GM12878 (cell line): ENCODE results near the gene SLC46A2. TPM values are rescaled to one million over a fixed set of nuclear protein-coding genes. Genes with fewer than 3 reads are reported as not detected.

Experiments
- ATF7 ChIP-seq: fragments of 450-650 bp; IDR thresholded peaks from 2 replicates; pipeline ENCODE4 v1.6.1; 2016; ENCODE audit warnings: low read depth, mild to moderate bottlenecking
- BMI1 ChIP-seq: fragments of 450-650 bp; IDR thresholded peaks from 2 replicates; pipeline ENCODE4 v1.6.1; 2016; ENCODE audit warnings: mild to moderate bottlenecking, moderate library complexity, borderline replicate concordance
- E2F4 ChIP-seq: IDR thresholded peaks from 2 replicates; pipeline ENCODE4 v1.6.1; 2012; ENCODE audit warnings: low read depth, low read length, improper control_type of control experiment
- GABPA ChIP-seq: IDR thresholded peaks from 2 replicates; pipeline ENCODE4 v1.6.1; 2014; ENCODE audit warnings: antibody characterized with exemption, low read depth, mild to moderate bottlenecking, inconsistent platforms
- MEF2B ChIP-seq: fragments of 450-650 bp; IDR thresholded peaks from 2 replicates; pipeline ENCODE4 v1.6.1; 2018; ENCODE audit warnings: mild to moderate bottlenecking, moderate library complexity; ENCODE audit not compliant: partially characterized antibody, poor library complexity, severe bottlenecking
- NBN ChIP-seq: fragments of 450-650 bp; IDR thresholded peaks from 2 replicates; pipeline ENCODE4 v1.6.1; 2016
- POLR2AphosphoS5 ChIP-seq: IDR thresholded peaks from 2 replicates; pipeline ENCODE4 v1.6.1; 2011; ENCODE audit warnings: mild to moderate bottlenecking, low read length, inconsistent platforms
- SPI1 ChIP-seq: IDR thresholded peaks from 2 replicates; pipeline ENCODE4 v1.6.1; 2011; ENCODE audit warnings: low read depth, mild to moderate bottlenecking, low read length, moderate library complexity, borderline replicate concordance; ENCODE audit not compliant: insufficient read depth
- STAT3 ChIP-seq: IDR thresholded peaks from 2 replicates; pipeline ENCODE4 v1.6.1; 2011; ENCODE audit warnings: low read depth, low read length, improper control_type of control experiment
- USF1 ChIP-seq: IDR thresholded peaks from 2 replicates; pipeline ENCODE4 v1.6.1; 2011; ENCODE audit warnings: borderline replicate concordance, low read depth, mild to moderate bottlenecking, moderate library complexity, mixed read lengths, low read length; ENCODE audit not compliant: insufficient read depth; ENCODE audit errors: extremely low read length
- ZNF217 ChIP-seq: fragments of 450-650 bp; IDR thresholded peaks from 2 replicates; pipeline ENCODE4 v1.6.1; 2017; ENCODE audit warnings: antibody characterized with exemption, mild to moderate bottlenecking
- polyA plus RNA-seq, 11 experiments: library from polyadenylated mRNA; depleted of rRNA in 4 of 11; unstranded in 6 of 11; stranded (reverse) in 5 of 11; fragments of >200 nt; fragmentation: Nextera tagmentation in 4 of 11; fragmentation: Illumina TruSeq in 1 of 11; extraction: Ambion mirVana in 4 of 11; extraction: Trizol in 1 of 11; gene quantifications; 1 replicate in 1 of 11; 2 replicates in 10 of 11; pipeline versions ENCODE4 v1.2.1 to v1.2.3, GENCODE V29; 2011 to 2016; ENCODE audit warnings: inconsistent platforms in 2 of 11, missing spikeins in 2 of 11, low read depth in 1 of 11
- total RNA-seq, 4 experiments: library from RNA; depleted of rRNA in 3 of 4; stranded (reverse); fragments of >200 nt in 3 of 4; fragmentation: Illumina TruSeq in 1 of 4; extraction: Trizol in 1 of 4; gene quantifications; 2 replicates each; pipeline versions ENCODE4 v1.2.1 to v1.2.3, GENCODE V29; 2013 to 2021

Gene SLC46A2
- total and polyA plus RNA-seq, 10 of the 15 experiments (the other 5 are each of a cell fraction or from before 2014, with no cell fraction given): not detected

- TF ChIP-seq ZNF217 (no peak), GABPA (no peak), E2F4 (no peak), SPI1 (no peak), POLR2AphosphoS5 (no peak), BMI1 (no peak), ATF7 (no peak), STAT3 (no peak), NBN (no peak), USF1 (no peak), MEF2B (no peak)
Observed at GRCh38 chr9:112846528-112847488, 43.9 kb downstream of the SLC46A2 start (continued).
